Measurements from ENCODE around the gene TSSK2. TPM values are rescaled to one million over a fixed set of nuclear protein-coding genes. Genes with fewer than 3 reads are reported as not detected.
"Not testable (repeated sequence)": the region's sequence is repeated elsewhere in the genome, so short reads cannot be mapped to it uniquely, and the experiment has no call there.

The TSSK2 gene
- total RNA-seq = not detected

DNA sequence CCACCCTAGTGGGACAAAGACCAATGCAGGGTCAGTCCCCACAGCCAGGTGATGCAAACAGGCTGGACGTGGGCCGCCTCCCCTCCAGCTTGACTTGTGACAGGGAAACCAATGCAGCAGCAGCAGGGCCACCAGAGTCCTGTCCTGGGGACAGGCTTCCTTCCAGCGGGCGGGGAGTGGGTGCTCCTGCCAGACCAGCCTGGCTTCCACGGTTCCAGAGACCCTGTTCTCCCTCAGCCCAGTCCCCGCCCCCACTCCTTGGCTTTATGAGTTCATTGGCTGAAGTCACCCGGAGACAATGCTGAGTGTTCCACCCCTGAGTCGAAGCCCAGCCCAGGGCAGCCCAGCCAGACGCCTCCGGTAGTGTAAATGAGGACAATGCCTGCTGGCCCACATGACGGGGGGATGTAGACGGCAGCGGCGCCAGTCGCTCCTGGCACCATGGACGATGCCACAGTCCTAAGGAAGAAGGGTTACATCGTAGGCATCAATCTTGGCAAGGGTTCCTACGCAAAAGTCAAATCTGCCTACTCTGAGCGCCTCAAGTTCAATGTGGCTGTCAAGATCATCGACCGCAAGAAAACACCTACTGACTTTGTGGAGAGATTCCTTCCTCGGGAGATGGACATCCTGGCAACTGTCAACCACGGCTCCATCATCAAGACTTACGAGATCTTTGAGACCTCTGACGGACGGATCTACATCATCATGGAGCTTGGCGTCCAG, at the start of gene TSSK2:
Gene TSSK2, plus strand, starts transcription at position 350 of the 726 bp plus-strand sequence. Its CDS starts 92 bp downstream, at position 442.
- no peaks in the 10 kb centered on the region for H3K27me3 Mint-ChIP-seq (ENCODE audit: low read depth)
- H3K4me3 Mint-ChIP-seq = no peak within 1 kb of the TSS
- ATAC-seq (no peak), DNase-seq (no peak)
- H3K4me1 Mint-ChIP-seq (ENCODE audit: low read depth) = no peaks in the 10 kb centered on the region
- no peaks in the 10 kb centered on the region for H3K9me3 Mint-ChIP-seq
- H3K36me3 Mint-ChIP-seq (ENCODE audit: insufficient read depth) = peaks cover 11% of the 10 kb centered on the region

- Mint-ChIP-seq H3K4me1 (ENCODE audit: low read depth) (peaks cover 6% of the 10 kb centered on the region), H3K9me3 (no peaks in the 10 kb centered on the region), H3K27me3 (ENCODE audit: low read depth) (no peaks in the 10 kb centered on the region), H3K4me3 (no peak overlapping the region), H3K36me3 (ENCODE audit: insufficient read depth) (peaks cover 18% of the 10 kb centered on the region)
- no peak for DNase-seq
- no peak for ATAC-seq
Measured at GRCh38 chr22:19081351-19081750, 49.8 kb upstream of the TSSK2 start.

- Mint-ChIP-seq H3K4me3 (no peak overlapping the region), H3K36me3 (ENCODE audit: insufficient read depth) (peaks cover 21% of the 10 kb centered on the region), H3K27me3 (ENCODE audit: low read depth) (no peaks in the 10 kb centered on the region), H3K4me1 (ENCODE audit: low read depth) (peaks cover 11% of the 10 kb centered on the region), H3K9me3 (no peaks in the 10 kb centered on the region)
- DNase-seq (no peak), ATAC-seq (no peak)
Measured at GRCh38 chr22:19082101-19082500, 49.0 kb upstream of the TSSK2 start.

GRCh38 chr22:19082793-19083192, 48.3 kb upstream of the TSSK2 start:
- H3K27me3 Mint-ChIP-seq (ENCODE audit: low read depth) = no peaks in the 10 kb centered on the region
- ATAC-seq (no peak), DNase-seq (no peak)
- H3K9me3 Mint-ChIP-seq = no peaks in the 10 kb centered on the region
- no peak overlapping the region for H3K4me3 Mint-ChIP-seq
- peaks cover 21% of the 10 kb centered on the region for H3K36me3 Mint-ChIP-seq (ENCODE audit: insufficient read depth)
- peaks cover 11% of the 10 kb centered on the region for H3K4me1 Mint-ChIP-seq (ENCODE audit: low read depth)

DNA sequence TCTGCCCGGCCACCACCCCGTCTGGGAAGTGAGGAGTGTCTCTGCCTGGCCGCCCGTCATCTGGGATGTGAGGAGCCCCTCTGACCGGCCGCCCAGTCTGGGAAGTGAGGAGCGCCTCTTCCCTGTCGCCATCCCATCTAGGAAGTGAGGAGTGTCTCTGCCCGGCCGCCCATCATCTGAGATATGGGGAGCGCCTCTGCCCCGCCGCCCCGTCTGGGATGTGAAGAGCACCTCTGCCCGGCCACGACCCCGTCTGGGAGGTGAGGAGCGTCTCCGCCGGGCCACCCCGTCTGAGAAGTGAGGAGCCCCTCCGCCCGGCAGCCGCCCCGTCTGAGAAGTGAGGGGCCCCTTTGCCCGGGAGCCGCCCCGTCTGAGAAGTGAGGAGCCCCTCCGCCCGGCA, 47.0 kb upstream of the TSSK2 start:
- peaks cover 30% of the 10 kb centered on the region for H3K36me3 Mint-ChIP-seq (ENCODE audit: insufficient read depth)
- not testable (repeated sequence) for H3K4me3 Mint-ChIP-seq

GRCh38 chr22:19084586-19084985, 46.5 kb upstream of the TSSK2 start:
- Mint-ChIP-seq H3K36me3 (ENCODE audit: insufficient read depth) (peaks cover 30% of the 10 kb centered on the region), H3K4me1 (ENCODE audit: low read depth) (peaks cover 15% of the 10 kb centered on the region)
- not testable (repeated sequence) for H3K27me3 Mint-ChIP-seq (ENCODE audit: low read depth); H3K4me3 Mint-ChIP-seq; ATAC-seq; DNase-seq; H3K9me3 Mint-ChIP-seq

More for the DNA sequence above, 47.0 kb upstream of the TSSK2 start:
- H3K27me3 Mint-ChIP-seq (ENCODE audit: low read depth); ATAC-seq; DNase-seq; H3K9me3 Mint-ChIP-seq: not testable (repeated sequence)
- H3K4me1 Mint-ChIP-seq (ENCODE audit: low read depth) = peaks cover 15% of the 10 kb centered on the region

- Mint-ChIP-seq H3K4me3 (no peak overlapping the region), H3K36me3 (ENCODE audit: insufficient read depth) (peaks cover 28% of the 10 kb centered on the region), H3K4me1 (ENCODE audit: low read depth) (peaks cover 15% of the 10 kb centered on the region), H3K9me3 (no peaks in the 10 kb centered on the region), H3K27me3 (ENCODE audit: low read depth) (no peaks in the 10 kb centered on the region)
- DNase-seq (no peak), ATAC-seq (no peak)
Measured at GRCh38 chr22:19085233-19085718, 45.8 kb upstream of the TSSK2 start.

DNA sequence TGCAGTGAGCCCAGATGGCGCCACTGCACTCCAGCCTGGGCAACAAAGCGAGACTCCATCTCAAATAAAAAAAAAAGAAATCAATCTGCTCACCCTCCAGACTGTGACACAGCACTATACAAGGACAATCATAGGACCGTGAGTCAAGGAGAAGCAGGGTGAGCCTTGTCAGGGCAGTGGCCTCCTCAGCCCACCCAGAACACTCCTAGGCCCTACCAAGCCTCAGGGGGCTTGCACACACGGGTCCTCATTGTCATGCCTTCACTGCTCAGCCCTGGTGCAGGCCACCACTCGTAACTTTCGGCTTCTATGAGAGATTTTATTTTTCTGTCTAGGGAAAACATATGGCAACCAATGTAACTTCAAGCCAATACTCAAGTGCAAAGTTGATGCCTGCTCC, 44.7 kb upstream of the TSSK2 start:
- Mint-ChIP-seq H3K36me3 (ENCODE audit: insufficient read depth) (peaks cover 25% of the 10 kb centered on the region), H3K9me3 (no peaks in the 10 kb centered on the region), H3K4me3 (no peak overlapping the region), H3K4me1 (ENCODE audit: low read depth) (peaks cover 15% of the 10 kb centered on the region), H3K27me3 (ENCODE audit: low read depth) (no peaks in the 10 kb centered on the region)
- no peak for DNase-seq
- no peak for ATAC-seq

DNA sequence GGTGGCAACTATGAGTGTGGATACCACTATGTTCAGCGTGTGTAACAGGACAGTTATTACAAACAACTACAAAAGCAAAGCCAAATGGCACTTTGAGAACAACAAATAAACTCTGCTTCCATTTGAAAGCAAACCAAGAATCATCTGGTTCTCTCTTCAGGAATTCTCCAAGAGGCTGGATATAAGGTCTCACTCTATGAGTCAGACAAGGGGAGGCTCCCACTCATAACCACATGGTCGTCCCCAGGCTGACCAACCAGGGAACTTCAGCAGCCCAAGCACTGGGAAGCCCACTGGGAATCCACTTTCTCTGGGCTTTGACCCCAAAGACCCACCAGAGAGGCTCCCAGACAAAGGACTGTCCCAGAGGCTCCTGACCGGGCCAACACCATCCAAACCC, 44.2 kb upstream of the TSSK2 start:
- ATAC-seq = no peak
- no peaks in the 10 kb centered on the region for H3K27me3 Mint-ChIP-seq (ENCODE audit: low read depth)
- no peak for DNase-seq
- peaks cover 25% of the 10 kb centered on the region for H3K36me3 Mint-ChIP-seq (ENCODE audit: insufficient read depth)
- H3K4me1 Mint-ChIP-seq (ENCODE audit: low read depth) = peaks cover 15% of the 10 kb centered on the region
- no peaks in the 10 kb centered on the region for H3K9me3 Mint-ChIP-seq
- no peak overlapping the region for H3K4me3 Mint-ChIP-seq

- no peaks in the 10 kb centered on the region for H3K9me3 Mint-ChIP-seq
- peaks cover 18% of the 10 kb centered on the region for H3K4me1 Mint-ChIP-seq (ENCODE audit: low read depth)
- DNase-seq = no peak
- H3K4me3 Mint-ChIP-seq = no peak overlapping the region
- H3K27me3 Mint-ChIP-seq (ENCODE audit: low read depth) = no peaks in the 10 kb centered on the region
- ATAC-seq = no peak
- peaks cover 24% of the 10 kb centered on the region for H3K36me3 Mint-ChIP-seq (ENCODE audit: insufficient read depth)
Measured at GRCh38 chr22:19088866-19089595, 42.1 kb upstream of the TSSK2 start.

DNA sequence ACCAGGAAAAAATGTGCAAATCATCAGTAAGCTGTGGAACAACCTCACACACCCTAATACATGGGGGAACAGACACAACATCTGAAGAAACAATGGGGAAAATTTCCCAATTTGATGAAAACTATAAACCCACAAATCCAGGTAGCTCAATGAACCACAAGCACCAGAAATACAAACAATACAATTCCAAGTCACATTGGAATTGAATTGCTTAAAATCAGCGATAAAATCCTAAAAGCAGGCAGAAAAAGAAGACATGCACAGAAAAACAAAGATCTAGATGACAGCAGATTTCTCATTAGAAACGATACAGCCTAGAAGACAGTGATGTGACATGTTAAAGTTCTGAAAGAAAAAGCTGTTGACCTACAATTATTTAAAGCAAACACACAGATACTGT, 40.9 kb upstream of the TSSK2 start:
- peaks cover 16% of the 10 kb centered on the region for H3K4me1 Mint-ChIP-seq (ENCODE audit: low read depth)
- no peaks in the 10 kb centered on the region for H3K27me3 Mint-ChIP-seq (ENCODE audit: low read depth)
- H3K4me3 Mint-ChIP-seq = no peak overlapping the region
- peaks cover 20% of the 10 kb centered on the region for H3K36me3 Mint-ChIP-seq (ENCODE audit: insufficient read depth)
- ATAC-seq = no peak
- H3K9me3 Mint-ChIP-seq = no peaks in the 10 kb centered on the region
- DNase-seq = no peak

- no peak overlapping the region for H3K4me3 Mint-ChIP-seq
- H3K9me3 Mint-ChIP-seq = no peaks in the 10 kb centered on the region
- peaks cover 13% of the 10 kb centered on the region for H3K4me1 Mint-ChIP-seq (ENCODE audit: low read depth)
- peaks cover 18% of the 10 kb centered on the region for H3K36me3 Mint-ChIP-seq (ENCODE audit: insufficient read depth)
- ATAC-seq (no peak), DNase-seq (no peak)
- H3K27me3 Mint-ChIP-seq (ENCODE audit: low read depth) = no peaks in the 10 kb centered on the region
Measured at GRCh38 chr22:19090586-19091127, 40.5 kb upstream of the TSSK2 start.

DNA sequence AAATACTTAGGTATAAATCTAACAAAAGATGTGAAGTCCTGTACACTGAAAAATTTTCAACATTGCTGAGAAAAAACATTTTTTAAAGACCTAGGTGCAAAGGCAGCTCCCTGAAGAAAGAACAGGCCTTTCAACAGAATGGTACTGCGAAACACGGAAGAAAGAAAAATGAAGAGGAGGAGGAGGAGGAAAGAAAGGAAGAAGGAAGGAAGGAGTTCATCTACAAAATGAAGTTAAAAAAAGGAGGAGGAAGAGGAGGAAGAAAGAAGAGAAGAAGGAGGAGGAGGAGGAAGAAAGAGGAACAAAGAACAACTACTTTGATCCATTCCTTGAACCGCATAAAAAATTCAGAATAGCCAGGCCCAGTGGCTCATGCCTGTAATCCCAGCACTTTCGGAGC, 38.4 kb upstream of the TSSK2 start:
- DNase-seq = no peak
- H3K9me3 Mint-ChIP-seq = no peaks in the 10 kb centered on the region
- H3K4me3 Mint-ChIP-seq = no peak overlapping the region
- peaks cover 18% of the 10 kb centered on the region for H3K36me3 Mint-ChIP-seq (ENCODE audit: insufficient read depth)
- H3K4me1 Mint-ChIP-seq (ENCODE audit: low read depth) = peaks cover 21% of the 10 kb centered on the region
- H3K27me3 Mint-ChIP-seq (ENCODE audit: low read depth) = no peaks in the 10 kb centered on the region
- no peak for ATAC-seq

DNA sequence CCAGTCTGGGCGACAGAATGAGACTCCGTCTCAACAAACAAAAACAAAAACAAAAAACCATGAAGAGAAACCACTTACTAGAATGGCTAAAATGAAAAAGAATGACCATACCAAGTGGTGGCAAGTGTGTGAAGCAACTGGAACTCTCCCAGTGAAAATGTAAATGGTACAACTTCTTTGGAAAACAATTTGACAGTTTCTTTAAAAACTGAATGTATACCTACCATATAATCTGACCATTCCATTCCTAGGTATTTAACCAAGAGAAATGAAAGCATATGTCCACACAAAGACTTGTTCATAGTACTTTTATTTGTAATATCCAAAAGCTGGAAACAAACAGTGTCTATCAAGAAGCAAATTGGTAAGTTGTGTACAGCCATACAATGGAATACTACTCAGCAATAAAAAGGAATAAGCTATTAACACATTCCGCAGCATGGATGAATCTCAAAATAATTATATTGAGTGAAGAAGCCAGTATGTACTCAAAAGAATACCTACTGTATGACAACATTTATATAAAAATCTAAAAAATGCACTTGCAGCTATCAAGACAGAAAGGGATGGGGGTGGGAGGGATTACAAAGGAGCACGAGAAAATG, 36.6 kb upstream of the TSSK2 start:
- Mint-ChIP-seq H3K4me3 (no peak overlapping the region), H3K9me3 (no peaks in the 10 kb centered on the region), H3K36me3 (ENCODE audit: insufficient read depth) (peaks cover 12% of the 10 kb centered on the region), H3K27me3 (ENCODE audit: low read depth) (no peaks in the 10 kb centered on the region), H3K4me1 (ENCODE audit: low read depth) (peaks cover 26% of the 10 kb centered on the region)
- ATAC-seq (no peak), DNase-seq (no peak)

Measured in activated T-cell treated with anti-CD3 and anti-CD28 coated beads, Interleukin-2, amount 50 U/mL, for 4 hours (primary cell).